HG03354 (cell line): Measurements from ENCODE around the gene FAM221B.

Experiments
- ATAC-seq: cut with Tn5 transposase; IDR thresholded peaks from one replicate; pipeline ENCODE4 v1.9.1; 2021; ENCODE audit warnings: mild to moderate bottlenecking; ENCODE audit not compliant: unreplicated experiment, poor library complexity, severe bottlenecking

FAM221B gene

DNA sequence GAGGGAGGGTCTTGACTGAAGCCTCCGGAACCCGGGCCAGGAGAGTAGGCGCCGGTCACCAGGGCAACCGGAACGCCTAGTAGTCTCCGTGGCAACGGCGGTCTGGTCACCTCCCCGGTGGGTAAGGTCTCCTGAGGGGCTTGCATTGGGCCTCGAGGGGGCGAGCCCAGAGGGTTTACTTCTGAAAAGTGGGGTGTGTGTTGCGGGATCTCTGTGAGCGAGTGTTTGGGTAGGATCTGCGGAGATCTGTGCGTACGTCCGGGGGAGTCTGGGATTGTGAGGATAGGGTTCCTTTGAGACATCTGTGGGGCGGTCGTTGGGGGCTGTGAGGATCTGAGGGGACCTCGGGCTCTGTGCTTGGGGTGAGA is at the start of gene FAM221B:
TSS of gene FAM221B (minus strand) at position 17 of the 368 bp plus-strand sequence. CDS start 2,571 bp downstream, outside the sequence.
- no peak for ATAC-seq

- ATAC-seq: no peak
Measured at GRCh38 chr9:35872505-35872904, 44.0 kb upstream of the FAM221B start.

DNA sequence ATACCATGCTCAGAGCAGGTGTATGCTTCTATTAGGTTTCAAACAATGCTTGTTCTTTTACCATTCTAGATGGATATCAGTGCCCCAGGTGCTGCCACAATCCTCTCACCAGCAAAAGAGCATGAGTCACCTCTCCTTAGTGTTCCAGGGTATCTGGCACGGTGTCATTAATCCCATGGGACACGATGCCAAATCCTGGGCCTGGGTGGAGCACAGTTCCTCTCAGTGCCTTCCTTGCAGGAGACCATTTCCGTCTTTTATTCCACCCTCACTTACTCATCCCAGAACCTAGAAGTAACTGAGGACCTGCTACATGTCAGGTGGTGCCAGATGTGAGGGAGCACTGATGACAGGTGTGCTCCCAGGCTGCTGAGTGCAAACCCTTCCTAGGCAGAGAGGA is 43.0 kb upstream of the FAM221B start:
- ATAC-seq: no peak

DNA sequence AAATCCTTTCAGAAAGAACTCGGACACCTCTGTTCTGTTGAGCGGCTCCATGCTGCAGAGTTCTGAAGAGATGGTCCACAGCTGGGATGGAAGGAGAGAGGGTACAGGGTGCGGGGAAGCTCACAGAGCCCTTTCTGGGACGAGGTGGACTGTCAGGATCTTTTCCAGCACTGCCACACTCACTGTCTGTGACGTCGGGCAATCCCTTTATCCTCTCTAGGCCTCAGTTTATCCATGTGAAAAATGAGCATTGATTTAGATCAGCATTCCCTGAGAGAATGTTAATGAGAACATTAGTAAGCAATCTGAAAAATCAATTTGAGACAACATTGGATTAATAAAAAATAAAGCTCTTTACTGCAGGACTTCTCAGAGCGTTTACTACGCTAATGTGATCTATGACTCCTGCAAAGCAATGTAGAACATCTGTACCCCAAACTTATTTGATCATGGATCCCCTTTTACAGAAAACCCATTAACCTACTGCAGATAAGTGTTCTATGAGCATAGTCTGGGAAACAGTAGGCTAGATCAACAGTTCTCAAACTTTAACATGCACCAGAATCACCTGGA is 41.9 kb upstream of the FAM221B start, which contains the start of gene OR13J1:
TSS of gene OR13J1 (minus strand) at position 51 of the 573 bp plus-strand sequence. CDS start at position 51, 0 bp downstream.
- no peak for ATAC-seq

- no peak for ATAC-seq
Measured at GRCh38 chr9:35869621-35870216, 41.2 kb upstream of the FAM221B start.

GRCh38 chr9:35868933-35869332 is 40.4 kb upstream of the FAM221B start:
- ATAC-seq: no peak

DNA sequence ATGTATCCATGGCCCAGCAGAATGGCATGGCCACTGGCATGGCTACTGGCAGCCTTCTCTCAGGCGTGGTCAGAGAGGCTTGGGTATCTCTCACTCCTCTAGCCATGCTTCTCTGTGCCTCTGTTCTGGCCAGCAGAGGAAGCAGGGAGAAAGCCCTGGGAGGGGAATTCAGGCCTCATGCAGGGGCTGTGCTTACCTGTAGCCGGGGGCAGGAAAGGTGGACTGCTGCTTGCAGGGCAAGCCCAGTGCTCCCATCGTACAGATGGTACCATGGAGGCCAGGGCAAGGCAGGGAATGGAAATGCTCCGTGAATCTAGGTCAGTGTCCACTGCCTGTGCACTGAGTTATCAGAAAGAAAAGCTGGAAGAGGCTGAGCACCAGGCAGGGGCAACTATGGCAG is 39.0 kb upstream of the FAM221B start:
- no peak for ATAC-seq

DNA sequence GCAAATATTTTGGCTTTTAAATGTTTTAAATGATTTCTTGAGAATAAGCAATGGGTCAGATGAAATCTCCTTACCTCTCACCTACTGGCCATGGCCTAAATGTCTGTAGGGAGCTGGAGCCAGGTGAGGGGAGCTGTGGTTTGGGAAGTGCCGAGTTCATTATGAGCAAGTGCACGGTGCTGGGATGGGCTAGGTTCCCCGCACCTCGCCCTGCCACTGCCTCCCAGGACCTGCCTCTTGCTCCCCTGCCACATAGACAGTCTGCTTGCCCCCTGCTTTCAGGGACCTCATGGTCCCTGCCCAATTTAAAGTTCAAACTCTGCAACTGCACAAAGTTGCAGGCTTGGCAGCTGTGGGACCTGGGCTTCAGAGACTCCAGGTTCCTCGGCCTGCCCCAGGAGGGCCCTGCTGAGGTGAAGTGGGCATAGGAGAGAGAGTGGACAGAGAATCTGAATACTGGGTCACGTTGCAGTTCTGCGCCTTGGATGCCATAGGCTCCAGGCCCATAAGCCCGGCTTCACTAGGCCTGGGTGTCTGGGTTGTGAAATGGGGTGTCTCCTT is 36.2 kb upstream of the FAM221B start:
- ATAC-seq: no peak

DNA sequence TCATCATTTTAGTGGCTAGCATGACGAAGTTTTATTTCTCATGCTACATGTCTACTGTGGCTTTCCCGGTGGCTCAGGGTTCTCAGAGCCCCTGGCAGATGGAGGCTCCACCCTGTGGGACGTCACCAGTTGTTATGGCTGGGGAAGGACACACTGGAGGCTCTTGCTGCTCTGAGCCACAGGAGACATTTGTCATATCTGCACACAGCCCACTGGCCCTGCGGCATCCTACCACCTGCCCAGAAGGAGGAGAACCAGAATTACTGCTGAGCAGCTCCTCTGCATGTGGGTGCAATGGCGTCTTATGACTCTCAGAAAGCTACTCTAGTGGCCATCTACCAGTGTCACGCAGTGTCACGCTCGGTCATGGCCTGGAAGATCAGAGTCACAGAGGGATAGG is 35.1 kb upstream of the FAM221B start:
- ATAC-seq: no peak

DNA sequence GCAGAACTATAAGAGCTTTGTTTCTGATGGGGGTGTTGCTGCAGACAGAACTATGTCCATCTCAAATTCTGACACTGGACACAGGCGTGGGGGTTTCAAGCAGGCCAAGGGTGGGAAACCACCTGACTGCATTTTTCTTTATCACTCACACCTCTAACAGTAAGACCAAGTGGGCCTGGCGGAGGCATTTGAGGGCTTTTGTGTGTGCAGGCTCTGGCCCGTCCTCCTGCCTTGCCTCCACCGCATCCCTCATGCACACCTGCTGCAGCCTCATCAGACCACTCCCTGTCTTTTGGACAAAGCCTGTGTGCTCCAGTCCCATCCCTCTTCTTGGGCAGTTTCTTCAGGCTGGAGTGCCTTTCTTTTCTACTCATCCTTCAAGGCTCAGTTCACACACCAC is 33.8 kb upstream of the FAM221B start:
- ATAC-seq: no peak

DNA sequence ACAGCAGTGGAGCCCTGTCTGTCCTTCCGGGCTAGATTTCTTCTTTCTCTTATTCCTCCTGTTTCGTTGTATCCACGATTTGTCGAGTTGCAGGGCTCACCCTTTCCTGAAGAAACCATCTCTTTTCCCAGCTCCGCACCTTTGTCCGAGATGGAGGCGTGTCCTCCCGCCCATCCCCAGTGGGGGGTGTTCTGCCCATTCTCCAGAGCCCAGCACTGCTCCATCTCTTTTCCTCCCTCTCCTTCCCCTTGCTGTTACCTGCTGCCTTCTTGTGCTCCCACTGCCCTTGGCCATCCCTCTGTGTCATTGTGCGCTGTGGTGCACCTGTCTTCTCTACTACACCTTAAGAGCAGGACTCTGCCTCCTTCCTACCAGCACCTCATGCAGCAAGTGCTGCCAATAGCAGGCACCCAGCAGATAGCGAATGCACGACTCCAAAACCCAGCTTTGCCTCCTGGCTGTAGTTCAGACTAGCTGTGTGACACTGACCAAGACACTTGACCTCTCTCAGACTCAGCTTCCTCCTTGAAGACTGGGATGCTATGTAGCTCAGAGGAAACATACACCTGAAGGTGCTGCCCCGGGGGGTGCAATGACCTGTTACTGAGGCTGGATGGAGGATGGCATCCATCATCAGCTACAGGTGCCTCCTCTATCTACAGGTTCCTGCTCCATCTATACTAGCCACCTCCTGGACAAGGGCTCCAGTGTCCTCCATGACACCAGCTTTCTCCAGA is 32.8 kb upstream of the FAM221B start:
- no peak for ATAC-seq

DNA sequence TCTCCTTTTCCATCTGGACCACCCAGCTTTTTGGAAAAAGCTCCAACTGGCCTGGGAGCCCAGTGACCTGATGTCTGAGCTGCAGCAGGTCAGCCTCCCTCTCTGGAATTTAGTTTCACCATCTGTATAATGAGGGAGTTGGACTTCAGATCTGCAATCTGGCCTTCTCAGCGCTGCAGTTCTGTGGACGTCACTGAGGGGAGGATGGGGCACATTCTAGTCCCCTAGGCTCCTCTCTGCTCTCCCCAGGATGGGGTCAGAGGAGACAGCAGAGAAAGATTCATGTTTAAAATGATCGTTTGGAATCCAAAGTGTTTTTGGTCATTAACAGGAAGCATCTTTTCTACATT is 31.4 kb upstream of the FAM221B start:
- ATAC-seq: no peak

DNA sequence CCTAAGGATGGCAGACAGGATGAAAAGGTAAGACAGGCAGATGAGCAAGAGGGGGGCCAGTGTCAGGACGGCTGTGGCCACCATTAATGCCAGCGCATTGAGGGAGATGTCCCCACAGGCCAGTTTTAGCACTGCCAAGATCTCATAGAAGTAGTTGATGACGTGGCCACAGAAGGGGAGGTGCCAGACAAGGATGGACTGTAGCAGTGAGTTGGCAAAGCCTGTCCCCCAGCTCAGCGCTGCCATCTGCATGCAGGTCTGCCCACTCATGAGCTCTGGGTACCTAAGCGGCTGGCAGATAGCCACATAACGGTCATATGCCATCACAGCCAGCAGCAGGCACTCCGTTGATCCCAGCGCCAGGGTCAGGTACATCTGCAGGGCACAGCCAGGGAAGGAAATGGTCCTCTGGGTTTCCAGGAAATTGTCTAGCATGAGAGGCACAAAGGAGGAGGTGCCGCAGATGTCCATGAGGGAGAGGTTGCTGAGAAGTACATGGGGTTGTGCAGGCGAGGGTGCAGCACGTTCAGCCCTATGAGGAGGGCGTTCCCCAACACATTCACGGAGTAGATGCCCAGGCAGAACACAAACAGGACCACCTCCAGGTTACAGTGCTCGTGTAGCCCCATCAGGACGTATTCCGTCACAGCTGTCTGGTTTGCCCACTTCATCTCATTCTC is 30.9 kb upstream of the FAM221B start:
- ATAC-seq: no peak

DNA sequence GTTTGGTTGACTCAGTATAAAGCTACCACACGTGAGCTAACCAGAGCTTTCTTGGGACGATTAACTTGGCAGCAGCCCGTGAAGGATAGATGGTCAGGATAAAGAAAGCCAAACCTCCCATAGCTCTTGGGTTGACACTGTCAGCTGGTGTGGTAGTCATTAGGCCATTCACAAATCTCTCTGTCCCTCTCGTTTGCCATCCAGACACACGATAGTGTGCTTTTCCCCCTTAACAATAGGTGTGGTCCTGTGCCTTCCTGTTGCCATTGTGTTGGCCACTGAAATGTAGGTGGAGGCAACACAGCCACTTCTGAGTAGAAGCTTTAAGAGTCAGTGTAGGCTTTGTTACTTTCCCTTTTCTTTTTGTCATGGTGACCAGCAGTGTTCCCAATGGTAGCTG is 29.9 kb upstream of the FAM221B start:
- no peak for ATAC-seq

- ATAC-seq: no peak
Measured at GRCh38 chr9:35856882-35857281, 28.4 kb upstream of the FAM221B start.

DNA sequence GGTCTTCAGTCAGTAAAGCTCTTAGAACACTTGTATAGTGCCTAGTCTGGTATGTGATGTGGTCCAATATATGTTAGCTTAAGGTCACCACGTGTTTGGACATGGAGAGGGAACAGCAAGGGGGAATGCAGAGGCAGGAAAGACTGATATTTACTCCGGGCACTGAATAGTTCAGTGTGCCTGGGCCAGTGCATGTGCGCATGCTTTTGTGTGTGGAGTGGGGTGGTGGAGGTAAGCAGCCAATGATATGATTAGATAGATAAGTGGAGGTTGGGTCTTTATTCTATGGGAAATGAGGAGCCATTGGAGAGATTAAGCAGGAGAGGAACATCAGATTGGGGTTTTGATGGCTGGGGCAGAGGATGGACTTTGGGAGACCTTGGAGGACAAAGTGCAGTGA is 27.7 kb upstream of the FAM221B start:
- no peak for ATAC-seq

DNA sequence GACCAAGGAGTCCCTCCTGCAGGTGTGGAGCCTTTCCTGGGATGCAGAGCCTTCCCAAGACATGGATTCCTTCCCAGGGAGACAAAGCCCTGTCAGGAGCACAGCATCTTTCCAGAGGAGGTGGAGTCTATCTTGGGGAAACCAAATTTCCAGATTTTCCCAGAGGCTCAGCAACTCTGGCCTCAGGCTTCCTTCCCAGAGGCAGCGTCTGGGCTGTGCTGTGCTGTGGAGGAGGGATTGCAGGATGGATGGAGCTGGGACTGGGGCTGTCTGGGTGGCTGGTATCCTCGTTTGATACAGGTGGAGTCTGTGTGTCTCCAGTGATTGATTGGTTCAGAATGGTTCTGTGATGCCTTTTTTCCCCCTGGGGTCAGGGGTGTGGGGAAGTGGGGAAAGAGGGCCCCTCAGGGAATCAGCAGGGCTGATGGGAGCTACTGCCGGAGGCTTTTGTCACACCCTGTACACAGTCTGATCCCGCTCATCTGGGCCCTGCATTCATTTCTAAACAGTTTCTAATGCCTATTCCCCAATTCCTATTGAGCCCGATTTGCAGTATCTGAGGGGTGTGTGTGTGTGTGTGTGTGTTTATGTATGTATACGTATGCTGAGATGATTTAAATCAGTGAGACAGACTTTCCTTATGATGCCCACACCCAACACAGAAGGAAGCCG is 25.7 kb upstream of the FAM221B start:
- no peak for ATAC-seq

DNA sequence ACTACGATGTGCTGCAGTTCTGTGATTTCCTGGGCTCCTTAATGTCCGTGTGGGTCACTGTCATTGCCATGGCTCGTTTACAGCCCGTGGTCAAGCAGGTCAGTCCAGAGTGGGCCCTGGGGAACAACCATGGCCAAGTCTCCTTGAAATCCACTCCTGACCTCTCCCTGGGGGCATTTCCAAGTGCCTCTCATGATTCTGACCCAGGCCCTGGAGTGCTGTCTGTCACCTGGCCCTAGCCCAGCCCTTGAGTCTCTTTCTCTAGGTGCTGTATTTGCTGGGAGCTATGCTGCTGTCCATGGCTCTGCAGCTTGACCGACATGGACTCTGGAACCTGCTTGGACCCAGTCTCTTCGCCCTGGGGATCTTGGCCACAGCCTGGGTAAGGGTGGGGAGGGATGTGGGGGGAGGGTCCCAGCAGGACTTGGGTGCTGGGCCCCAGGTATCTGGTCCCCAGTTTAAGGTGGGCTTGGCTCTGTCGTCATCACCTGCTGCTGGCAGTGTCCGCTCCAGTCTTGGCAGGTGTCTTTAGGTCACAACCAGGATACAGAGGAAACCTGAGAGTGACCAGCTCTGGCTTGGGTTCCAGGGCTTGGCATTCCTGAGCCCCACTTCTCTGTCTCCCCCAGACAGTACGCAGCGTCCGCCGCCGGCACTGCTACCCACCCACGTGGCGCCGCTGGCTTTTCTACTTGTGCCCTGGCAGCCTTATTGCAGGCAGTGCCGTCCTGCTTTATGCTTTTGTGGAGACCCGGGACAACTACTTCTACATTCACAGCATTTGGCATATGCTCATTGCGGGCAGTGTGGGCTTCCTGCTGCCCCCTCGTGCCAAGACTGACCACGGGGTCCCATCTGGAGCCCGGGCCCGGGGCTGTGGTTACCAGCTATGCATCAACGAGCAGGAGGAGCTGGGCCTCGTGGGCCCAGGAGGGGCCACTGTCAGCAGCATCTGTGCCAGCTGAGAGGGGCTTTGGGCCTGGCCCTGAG is 24.6 kb upstream of the FAM221B start:
- no peak for ATAC-seq
